NOMO-1 treated with DMSO at 0.1 percent for 48 hours (cell line): ENCODE results near the gene GPER1.

Experiments used
- DNase-seq: peaks from one replicate; lab custom pipeline; 2025; ENCODE audit not compliant: unreplicated experiment; lab: John Stamatoyannopoulos, UW

GPER1 gene

DNA sequence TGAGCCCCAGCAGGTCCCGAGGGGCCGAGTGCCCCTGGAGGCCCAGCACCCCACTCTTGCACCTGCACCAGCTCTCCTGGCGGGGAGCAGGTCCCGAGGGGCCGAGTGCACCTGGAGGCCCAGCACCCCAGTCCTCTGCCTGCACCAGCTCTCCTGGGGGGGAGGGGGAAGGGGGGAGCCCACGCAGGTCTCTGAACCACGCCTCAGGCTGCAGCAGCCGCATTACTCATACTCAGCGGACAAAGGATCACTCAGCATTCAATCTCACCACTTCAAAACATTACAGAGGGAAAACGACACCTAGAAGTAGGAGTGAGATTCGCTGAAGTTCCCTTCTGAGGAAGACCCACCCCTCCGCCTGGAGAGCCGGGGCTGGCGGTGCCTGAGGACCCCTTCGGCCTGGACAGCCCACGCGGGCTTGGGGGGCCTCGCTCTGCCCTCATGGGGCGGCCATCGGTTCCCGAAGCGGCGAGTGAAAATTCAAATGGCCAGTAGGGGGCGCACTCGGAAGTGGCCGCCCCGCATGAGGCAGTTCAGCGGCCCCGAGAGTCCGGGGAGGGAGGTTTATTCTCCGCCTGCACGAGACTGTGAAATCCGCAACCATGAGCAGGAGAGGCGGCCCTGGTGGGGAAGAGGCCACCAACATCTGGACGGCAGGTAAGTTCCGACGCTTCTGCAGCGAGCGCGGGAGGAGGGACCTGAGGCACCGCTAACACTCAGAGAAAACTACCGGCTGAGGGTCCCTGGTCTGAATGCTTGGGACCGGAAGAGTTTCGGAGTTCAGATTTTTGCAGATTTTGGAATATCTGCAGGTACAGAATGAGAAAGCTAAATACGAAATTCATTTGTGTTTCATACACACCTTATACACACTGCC is 1.1 kb upstream of the GPER1 start:
- peak; percentile 56 for DNase-seq

DNA sequence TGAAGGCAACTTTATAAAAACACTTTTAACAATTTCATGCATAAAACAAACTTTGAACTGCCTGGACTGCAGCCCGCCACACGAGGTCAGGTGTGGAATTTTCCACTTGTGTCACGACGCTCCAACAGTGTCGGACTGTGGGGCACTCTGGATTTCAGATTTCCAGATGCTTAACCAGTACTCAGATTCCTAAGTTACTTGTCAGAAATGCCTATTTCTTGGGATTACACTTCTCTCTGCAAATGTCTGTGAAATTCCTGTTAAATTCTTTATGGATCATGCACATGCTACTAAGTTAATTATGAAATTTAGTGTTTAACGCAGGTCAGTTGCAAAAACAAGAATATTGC is 473 bp upstream of the GPER1 start:
- DNase-seq: no peak

DNA sequence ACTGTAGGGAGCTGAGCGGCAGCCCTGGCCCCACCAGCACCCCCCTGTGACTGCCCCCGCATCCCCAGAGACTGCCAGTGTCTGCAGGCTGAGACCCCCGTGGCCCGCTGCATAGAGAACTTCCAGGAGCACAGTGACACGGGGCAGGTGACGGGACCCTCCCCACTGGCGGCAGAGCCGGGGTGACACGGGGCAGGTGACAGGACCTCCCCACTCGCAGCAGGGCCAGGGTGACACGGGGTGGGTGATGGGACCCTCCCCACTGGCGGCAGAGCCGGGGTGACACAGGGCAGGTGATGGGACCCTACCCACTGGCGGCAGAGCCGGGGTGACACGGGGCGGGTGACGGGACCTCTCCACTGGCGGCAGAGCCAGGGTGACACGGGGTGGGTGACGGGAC is 2.3 kb downstream of the GPER1 start:
- no peak for DNase-seq

DNA sequence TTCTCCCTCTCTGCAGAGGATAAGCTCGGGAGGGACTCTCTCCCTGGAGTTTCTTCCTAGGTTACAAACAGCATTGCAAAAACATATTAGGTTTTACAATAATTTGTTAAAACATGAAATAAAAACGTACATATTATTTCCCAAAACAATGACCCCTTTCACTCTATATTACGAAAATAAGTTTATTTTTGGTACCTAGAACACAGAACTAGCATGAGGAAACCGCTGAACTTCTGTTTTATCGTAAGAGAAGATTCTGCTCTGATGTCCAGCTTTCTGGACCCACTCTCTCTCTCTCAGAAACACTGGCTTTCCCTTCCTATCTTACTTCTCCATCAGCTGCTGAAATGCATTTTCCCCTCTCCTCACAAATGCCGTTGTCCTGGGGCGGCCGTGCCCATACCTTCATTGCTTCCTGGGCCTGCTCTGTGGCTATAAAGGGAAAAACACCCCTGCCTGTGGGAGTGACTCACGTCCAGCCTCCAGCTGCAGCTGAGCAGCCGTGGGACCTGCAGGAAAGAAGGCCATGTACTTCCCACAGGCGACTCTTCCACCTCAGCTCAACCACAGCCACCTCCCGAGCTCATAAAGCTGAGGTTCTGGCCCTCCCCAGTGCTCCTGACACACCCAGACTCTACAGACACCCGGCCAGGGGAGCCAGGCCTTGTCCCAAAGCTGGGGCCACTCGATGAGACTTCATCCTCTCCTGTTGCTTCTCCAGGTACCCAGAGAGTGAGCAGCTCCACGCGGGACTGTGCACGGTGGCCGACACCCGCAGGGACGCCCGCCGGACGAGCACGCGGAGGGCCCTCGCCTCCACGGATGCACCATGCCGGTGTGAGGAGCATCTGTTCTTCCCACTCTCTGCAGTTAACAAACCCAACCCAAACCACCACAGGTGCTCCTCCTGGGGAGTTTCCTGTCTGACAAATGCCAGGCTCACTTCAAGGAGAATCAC is 3.1 kb downstream of the GPER1 start:
- peak; percentile 48 for DNase-seq

DNA sequence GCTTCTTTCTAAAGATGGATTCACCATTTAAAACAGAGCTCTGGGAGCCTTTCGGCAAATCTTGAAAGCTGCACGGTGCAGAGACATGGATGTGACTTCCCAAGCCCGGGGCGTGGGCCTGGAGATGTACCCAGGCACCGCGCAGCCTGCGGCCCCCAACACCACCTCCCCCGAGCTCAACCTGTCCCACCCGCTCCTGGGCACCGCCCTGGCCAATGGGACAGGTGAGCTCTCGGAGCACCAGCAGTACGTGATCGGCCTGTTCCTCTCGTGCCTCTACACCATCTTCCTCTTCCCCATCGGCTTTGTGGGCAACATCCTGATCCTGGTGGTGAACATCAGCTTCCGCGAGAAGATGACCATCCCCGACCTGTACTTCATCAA is 3.7 kb downstream of the GPER1 start:
- no peak for DNase-seq

DNA sequence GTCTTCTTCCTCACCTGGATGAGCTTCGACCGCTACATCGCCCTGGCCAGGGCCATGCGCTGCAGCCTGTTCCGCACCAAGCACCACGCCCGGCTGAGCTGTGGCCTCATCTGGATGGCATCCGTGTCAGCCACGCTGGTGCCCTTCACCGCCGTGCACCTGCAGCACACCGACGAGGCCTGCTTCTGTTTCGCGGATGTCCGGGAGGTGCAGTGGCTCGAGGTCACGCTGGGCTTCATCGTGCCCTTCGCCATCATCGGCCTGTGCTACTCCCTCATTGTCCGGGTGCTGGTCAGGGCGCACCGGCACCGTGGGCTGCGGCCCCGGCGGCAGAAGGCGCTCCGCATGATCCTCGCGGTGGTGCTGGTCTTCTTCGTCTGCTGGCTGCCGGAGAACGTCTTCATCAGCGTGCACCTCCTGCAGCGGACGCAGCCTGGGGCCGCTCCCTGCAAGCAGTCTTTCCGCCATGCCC is 4.3 kb downstream of the GPER1 start:
- no peak for DNase-seq

DNA sequence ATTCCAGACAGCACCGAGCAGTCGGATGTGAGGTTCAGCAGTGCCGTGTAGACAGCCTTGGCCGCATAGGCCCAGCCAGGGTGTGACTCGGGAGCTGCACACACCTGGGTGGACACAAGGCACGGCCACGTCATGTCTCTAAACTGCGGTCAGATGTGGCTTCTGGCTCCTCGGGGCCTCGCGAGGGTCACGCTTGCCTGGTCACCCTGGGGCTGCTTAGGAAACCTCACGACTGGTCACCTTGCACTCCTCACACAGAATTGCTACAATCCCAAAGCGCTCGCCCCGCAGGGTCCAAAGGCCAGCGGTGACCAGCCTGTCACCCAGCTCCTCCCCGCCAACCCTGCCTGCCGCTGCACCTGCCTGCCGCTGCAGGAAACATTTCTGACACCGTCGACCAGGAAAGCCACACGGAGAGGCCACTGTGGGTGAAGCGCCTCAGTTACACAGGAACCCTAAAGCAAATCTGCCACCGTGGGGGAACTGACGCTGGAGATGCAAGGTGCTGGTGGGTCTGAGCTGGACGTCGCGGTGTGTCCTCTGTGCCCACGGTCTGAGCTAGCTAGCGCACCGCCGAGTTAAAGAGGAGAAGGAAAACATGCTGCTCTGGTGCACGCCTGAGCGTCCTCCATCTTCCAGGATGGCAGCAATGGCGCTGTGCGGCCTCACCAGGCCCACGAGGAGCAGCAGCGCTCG is 5.0 kb downstream of the GPER1 start:
- DNase-seq: no peak

DNA sequence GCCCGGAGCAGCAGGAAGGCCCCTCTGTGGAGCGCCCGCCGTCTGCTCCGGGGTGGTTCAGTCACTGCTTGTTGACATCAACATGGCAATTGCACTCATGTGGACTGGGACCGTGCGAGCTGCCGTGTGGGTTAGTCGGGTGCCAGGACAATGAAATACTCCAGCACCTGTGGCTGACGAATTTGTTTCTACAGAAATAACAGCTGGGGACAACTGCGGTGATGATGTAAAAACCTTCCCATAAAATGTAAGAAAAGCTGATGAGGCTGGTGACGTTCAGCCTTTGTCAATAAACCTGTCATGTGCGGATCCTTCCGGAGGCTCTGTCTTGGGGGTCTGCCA is 5.6 kb downstream of the GPER1 start:
- DNase-seq: no peak

DNA sequence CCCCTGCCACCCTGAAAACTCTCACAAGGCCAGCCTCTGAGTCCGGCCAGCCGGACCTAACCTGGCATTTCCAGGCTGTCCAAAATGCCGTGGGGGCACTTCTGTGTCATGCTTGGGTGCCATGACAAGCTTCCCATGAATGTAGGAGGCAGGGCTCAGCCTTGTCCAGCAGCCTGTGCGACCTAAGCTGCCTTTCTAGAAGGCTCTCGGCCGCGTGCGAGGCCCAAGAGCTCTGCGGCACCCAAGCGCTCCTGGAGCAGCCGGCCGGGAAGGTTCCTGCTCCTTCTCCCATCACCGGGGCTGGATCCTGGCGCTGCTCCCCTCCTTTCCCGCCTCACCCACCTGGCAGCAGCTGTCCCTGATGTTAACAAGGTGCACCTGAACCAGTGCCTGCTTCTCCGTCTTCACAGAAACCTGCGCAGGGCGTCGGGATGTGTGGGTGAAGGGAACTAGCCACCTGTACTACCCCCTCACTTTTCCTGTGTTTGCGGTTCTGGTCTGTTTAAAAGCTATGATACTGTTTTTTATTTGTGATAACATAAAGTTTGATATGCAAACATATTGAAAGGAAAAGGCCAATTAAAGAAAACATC is 6.1 kb downstream of the GPER1 start:
- no peak for DNase-seq

DNA sequence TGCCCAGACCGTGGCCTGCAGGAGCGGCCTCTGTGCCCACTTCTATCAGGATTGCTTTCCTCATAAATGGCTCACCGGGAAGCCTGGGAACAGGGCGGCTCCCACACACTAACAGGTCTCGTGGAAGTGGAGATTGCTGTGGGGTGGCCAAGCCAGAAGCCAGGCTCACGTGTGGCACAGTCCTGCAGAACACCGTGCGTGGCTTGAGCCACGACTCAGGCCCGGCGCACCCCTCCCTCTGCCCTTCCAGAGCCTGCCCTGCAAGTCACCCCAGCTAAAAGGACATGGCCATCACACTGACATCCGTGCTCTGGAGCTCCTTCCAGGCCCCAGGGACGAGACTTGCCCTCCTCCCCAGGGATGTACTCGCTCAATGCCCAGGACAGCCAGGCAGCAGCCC is 7.0 kb downstream of the GPER1 start:
- no peak for DNase-seq

DNA sequence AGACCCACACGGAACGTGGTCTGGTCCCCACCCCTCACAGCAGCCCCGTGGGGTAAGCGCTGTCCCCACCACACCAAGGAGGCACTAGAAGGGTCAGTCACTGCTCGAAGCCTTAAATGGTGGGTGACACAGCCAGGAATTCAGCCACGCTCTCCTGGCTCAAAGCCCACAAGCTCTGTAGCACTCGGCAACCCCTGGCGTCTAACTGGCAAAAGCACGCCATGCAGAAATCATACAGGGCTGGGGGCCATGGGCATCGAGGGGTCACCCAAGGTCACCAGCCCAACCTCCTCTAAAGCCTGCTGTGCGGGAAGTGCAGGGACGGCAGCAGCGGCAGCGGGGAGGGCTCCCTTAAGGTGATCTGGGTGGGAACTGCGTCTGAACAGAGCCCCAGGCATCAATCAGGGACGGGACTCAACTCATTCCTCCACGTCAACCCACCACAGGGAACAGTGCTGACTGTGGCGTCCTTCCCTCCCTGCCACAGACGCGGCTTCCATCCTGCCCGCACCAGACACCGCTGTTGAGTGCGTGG is 7.8 kb downstream of the GPER1 start:
- no peak for DNase-seq

DNA sequence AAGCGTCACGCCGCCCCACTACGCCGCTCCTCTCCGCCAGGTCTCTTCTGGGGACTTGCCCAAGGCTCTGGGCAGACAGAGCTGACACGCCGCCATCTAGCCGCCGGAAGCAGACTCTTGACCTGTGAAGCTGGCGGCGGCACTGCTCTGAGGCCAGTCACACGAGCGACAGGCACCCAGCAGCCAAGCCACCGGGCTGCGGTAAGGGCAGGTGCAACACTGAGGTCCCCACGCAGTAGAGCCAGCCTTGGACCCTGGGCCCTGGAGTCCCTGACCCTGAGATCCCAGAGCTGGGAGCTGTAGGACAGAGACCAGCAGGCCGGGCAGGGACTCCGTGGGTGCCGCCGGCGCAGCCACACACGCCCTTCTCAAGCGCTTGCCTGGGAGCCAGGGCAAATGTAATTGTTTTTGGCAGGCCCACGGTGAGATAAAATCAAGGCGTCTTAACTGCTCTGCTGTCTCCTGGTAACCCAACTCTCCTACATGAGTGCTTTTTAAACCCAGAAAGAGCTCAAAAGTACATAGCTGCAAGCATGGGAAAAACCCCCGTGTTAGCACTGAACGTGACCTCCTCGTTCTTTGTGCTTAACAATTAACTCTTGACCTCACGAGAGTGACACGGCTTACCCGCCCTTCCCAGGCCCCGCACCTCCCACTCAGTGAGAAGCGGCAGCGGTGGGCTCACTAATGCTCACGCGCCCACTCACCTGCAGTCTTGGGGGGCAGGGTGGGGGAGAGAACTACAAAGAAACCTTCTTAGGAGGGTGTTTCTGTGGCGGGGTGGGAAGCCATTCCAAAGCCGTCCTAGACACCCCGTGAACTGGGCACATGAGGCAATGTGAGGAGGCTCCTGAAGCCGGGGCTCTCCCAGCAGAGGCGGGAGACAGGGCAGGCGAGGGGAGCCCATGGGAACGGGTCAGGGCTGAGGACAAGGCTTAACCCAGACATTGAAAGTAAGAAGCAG is 8.5 kb downstream of the GPER1 start:
- DNase-seq: no peak

DNA sequence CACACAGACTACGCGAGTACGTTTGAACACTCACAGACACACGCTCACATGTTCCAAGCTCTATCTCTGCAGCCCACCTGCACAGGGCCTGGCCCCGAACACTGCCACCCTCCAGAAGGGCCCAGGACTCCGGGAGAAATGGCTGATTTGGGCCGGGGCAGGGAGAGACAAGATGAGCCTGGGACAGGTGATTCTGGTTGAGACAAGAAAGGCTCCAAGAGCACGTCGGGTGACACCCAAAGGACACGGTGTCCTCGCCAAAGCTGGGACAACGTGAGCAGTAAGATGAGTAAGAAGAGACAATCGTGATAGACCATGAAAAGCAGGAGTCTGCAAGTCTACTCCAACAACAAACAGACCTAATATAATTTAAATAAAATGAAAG is 9.2 kb downstream of the GPER1 start:
- DNase-seq: no peak

DNA sequence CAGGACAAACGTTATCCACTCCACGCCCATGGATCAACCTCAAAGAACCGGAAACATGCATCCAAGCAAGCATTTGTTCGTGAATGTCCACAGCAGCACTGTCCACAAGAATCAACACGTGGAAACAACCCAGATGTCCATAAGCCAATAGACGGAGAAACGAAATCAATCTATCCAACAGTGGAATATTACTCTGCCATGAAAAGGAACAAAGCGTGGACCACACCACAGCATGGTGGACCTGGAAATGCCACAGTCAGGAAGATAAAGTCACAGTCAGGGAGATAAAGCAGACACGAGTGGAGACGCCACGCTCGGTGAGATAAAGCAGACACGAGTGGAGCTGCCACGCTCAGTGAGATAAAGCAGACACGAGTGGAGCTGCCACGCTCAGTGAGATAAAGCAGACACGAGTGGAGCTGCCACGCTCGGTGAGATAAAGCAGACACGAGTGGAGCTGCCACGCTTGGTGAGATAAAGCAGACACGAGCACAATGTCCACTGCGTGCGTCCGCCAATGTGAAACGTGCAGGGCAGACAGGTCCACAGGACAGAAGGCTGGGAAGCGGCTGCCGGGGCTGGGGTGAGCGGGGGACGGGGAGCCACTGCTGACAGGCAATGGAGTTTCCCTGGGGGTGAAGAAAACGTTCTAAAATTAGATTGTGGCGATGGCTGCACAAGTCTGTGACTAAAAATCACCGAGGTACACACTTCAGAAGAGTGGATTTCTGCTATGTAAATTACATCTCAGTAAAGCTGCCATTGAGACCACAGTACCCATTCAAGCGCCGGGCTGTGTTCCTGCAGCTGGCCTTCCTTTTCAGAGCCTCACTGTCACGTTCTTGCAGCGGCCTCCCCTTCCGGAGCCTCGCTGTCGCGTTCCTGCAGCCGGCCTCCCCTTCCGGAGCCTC is 10.6 kb downstream of the GPER1 start:
- DNase-seq: no peak

DNA sequence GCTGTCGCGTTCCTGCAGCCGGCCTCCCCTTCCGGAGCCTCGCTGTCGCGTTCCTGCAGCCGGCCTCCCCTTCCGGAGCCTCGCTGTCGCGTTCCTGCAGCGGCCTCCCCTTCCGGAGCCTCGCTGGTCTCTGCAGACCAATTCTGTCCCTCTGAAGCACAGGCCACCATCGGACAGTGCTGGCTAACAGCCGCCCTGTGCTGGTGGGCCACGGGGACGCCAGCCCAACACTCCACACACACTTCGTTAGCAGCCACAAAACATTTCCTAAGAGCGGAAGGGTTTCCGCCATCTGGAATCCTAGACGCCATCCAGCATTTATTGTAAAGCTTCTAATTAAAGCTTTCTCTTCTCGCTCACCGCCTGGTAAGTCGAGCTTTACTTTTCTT is 11.2 kb downstream of the GPER1 start:
- no peak for DNase-seq

DNA sequence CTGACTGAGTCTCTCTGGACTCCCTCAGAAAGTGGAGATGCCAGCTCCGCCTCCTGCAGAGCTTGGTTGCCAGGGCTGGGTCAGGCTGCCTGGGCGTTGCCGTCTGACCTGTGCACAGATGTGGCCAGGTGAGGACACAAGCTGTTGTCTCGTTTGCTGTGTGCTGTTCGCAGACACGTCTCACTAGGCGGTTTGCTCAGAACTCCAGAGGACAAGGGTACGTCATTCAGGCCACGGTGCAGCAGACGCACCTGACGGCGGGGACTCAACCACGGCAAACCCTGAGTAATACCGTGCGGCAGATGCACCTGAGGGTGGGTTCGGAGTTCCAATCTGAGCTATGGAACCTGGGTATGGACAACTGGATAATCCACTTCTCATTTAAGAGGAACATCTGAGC is 11.7 kb downstream of the GPER1 start:
- no peak for DNase-seq

DNA sequence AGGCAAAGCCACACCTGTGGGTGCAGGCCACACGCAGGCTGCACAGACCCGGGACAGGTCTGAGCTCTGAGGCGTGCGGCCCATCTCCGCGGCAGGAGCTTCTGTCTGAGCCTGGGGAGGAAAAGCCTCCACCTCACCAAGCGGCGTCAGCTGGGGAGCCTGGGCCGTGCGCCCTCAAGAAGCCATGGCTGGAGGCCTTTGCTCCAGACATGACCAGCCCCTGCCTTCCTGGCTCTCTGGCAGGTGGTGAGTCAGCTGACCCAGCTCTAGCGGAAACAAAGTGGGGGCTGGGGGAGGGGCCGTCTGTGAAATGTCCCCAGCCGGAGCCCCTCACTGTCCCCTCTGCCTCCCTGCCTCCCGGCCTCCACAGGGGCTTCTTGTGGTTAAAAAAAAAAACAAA is 12.5 kb downstream of the GPER1 start:
- DNase-seq: no peak

DNA sequence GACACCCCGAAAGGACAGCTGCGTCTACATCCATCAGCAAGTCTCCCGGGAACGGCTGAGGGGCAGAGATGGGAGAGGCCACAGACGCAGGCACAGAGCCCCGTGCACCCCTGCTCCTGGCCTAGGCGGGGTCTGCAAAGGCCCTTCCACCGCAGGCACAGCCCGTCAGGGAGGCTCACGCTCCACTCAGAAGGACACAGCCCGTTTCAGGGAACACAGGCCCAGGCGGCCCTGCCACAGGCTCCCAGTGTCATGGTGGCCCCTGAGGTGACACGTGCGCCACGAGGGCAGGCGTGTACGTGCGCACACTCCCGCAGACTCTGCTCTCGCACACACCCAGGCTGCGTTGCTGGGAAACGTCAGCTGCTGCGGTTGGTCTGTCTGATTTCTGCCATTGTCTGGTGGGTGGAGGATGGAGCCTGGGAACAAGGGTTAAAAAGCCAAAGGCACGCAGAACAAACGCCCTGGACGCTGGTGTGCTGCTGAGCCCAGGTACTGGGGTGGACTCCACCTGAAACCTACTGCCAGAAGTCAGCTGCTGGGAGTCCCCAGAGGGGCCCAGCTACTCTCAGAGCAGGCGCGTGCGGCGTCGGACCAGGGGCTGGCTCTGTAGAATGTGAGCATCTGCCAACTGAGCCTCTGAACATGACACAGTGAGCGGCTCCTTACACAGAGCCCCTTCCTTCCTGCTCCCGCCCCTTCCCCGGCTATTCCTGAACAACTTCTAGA is 13.1 kb downstream of the GPER1 start:
- no peak for DNase-seq
